Stimulated activated CD4-positive, alpha-beta T cell treated with anti-CD3 and anti-CD28 coated beads, TNF-alpha, amount 100 ng/mL, for 48 hours (primary cell): ENCODE data around the gene UBL4A.

Source experiments
- DNase-seq, 3 donors: peaks; one replicate each; pipeline ENCODE4 v3.0.0-alpha.2; 2020; ENCODE audit warnings: low read depth in 3 of 3

Gene UBL4A

DNA sequence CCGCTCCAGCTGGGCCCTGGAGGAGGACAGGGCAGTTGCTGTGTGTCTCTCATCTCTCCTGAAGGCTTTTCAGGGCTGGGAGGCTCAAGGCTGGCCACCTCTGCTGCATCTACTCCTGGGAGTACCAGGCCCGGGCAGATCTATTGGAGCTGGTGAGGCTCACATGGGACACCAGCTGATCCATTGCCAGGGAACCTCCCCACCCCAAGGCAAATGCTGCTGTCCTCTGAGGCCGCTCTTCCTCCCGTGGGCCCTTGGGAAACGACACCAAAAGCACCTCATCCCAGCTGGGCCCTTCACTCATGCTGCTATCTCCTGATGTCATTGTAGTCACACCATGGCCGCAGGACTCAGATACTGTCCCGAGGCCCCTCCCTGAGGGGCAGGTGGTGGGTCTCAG lies 3.6 kb downstream of the UBL4A start:
- no peak for DNase-seq

DNA sequence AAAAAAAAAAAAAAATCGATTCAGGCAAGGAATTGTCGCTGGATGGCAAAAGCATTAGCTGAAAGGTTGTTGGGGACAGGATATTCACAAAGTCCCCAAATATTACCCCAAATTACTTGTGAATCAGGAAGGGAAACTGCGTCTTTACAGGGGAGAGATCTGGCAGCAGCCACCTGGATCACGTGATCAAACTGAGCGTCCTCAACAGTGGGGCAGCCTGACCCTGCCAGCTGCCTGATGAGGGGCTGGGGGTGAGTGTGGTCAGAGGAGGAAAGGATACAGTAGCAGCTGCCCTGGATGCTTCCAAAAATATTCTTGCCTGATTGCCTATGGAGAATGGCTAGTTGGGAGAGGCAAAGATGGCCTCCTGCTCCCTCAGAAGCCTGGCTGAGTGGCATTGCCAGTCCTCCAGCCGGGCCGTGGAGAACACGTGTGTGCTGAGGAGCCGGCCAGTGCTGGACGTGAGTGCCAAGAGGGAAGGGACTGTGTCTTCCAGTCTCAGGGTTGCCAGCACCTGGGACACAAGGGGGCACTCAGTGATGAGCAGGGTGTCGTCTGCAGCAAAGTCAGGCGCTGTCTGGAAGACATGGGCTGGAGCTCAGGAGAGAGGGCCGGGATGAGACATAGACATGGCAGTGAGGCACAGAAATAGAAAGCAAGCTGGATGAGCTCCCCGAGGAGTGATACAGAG lies 4.4 kb downstream of the UBL4A start:
- no peak for DNase-seq

- no peak for DNase-seq
Measured at GRCh38 chrX:154481195-154481594, 5.2 kb downstream of the UBL4A start.

GRCh38 chrX:154478728-154479622 lies 7.4 kb downstream of the UBL4A start, which contains the start of gene LAGE3:
LAGE3 (minus strand) TSS chrX:154479281; CDS start chrX:154478915, 366 bp downstream.
- peak; percentile 88 to 94 (median 90) for DNase-seq

DNA sequence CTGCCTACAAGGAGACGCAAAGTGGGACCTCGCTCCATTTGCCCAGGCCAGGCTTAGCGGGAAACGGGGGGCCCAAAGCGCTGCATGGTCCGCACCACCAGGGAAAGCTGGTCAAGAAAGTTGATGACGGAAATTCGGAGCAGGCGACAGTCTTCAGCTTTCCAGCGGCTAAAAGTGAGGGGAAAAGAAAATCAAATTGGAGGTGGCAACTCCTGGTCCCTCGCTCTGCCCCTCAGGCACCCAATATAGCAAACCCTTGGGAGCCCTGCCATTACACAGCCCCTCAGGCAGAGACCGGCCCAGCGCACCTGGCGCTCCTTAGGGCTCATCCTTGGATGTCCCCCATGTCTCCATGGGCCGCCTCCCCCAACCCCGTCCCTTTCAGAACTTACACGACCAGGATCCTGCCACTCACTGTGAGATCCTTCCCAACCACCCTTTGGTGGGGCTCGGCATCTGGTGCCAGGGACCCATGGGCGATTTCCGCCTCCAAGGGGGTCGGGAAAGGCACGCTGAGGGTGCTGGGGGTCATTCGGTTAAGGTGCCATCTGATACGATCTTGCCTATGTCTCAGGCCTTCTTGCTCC lies 8.4 kb downstream of the UBL4A start:
- DNase-seq: no peak

DNA sequence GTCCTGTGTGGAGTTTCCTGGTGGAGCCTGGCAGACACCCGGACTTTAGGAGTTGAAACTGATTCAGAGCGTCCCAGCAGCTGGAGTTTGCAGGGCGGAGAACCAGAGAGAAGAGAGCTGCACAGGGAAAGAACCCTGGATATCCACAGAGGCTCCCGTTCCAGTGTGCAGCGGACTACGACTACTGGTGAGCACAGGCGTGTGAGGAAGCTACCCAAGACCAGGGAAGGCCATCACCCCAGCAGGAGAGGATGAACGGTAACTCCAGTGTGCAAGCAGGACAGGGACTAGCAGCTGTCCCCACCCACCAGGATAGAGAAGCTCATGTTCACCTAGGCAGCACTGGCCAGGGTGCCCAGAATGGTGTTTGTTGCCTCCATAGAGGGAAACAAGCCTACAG lies 9.6 kb downstream of the UBL4A start:
- DNase-seq: no peak

GRCh38 chrX:154473683-154474082 lies 12.7 kb downstream of the UBL4A start:
- no peak for DNase-seq

GRCh38 chrX:154472685-154473632 lies 13.5 kb downstream of the UBL4A start:
- DNase-seq: no peak

- DNase-seq: no peak
Measured at GRCh38 chrX:154471839-154472684, 14.4 kb downstream of the UBL4A start.

- DNase-seq: no peak
Measured at GRCh38 chrX:154470914-154471568, 15.4 kb downstream of the UBL4A start.

DNA sequence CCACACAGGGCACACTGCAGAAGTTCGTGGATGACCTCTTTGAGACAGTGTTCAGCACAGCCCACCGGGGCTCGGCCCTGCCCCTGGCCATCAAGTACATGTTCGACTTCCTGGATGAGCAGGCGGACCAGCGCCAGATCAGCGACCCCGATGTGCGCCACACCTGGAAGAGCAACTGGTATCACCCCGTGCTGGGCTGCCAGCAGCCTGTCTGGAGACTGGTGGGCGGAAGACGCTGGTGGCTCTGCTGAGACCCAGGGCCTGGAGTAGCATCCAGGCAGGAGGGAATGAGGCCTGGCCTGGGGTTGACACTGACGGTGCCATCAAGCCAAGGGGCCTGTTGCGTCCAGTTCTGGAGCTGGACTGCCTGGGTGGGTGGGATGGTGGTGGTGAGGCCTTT lies 16.0 kb downstream of the UBL4A start:
- no peak for DNase-seq

DNA sequence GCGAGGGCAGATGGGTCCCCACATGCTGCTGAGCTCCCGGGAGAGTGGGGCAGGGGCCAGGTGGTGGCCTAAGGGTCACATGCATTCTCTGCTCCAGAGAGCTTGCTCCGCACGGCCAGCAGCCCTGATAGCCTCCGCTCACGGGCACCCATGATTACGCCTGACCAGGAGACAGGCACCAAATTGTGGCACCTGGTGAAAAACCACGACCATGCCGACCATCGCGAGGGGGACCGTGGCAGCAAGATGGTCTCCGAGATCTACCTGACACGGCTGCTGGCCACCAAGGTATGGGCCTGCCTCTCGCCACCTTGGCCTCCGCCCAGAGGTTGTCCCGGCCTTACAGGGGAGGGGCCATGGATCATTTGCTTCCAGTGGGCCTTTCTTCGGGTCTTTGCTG lies 16.5 kb downstream of the UBL4A start:
- no peak for DNase-seq

DNA sequence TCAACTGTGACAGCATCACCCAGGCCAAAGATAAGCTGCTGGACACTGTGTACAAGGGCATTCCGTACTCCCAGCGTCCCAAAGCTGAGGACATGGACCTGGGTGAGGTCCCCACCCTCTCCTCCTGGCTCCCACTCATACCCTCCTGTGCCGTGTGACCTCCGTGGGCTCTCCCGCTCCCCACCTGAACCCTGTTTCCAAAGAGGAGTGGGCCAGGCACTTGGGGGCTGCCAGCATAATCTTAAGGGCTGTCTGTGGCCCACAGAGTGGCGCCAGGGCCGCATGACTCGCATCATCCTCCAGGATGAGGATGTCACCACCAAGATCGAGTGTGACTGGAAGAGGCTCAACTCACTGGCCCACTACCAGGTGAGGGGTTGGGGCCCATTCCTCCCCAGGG lies 17.3 kb downstream of the UBL4A start:
- DNase-seq: no peak

DNA sequence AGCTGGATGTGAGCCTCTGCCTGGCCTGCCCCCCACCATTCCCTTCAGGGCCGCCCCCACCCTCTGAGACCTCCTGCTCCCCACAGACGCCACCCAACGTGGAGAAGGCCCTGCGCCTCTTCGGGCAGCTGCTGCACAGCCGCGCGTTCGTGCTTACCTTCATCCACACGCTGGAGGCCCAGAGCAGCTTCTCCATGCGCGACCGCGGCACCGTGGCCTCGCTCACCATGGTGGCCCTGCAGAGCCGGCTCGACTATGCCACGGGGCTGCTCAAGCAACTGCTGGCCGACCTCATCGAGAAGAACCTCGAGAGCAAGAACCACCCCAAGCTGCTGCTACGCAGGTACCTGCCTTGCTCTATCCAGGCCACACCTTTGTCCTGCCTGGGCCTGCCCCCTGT lies 18.2 kb downstream of the UBL4A start:
- DNase-seq: no peak

DNA sequence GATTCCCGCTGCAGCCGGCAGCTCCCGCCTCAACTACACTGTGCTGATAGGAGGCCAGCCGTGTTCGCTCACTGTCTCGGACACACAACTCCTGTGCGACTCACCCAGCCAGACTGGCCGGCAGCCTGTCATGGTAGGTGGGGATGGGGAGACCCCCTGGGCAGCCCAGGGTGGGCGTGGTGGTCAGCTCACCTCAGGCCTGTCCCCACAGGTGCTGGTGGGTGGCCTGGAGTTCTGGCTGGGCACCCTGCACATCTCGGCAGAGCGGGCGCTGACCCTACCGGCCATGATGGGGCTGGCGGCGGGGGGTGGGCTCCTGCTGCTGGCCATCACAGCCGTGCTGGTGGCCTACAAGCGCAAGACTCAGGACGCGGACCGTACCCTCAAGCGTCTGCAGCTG lies 18.9 kb downstream of the UBL4A start:
- no peak for DNase-seq

DNA sequence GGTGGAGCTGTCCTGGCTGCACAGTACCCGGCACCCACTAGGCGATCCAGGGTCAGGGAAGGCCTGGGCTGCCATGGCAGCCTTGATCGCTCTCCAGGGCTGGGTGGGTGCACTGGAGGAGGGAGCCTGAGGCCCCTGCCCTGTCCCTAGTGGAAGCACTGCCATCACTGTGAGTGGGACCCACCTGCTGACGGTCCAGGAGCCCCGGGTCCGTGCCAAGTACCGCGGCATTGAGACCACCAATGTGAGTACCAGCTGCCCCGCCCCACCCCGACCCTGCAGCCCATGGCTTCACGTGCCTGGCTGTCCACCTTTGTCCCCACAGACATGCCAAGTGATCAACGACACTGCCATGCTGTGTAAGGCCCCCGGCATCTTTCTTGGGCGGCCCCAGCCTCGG lies 19.5 kb downstream of the UBL4A start:
- DNase-seq: no peak

DNA sequence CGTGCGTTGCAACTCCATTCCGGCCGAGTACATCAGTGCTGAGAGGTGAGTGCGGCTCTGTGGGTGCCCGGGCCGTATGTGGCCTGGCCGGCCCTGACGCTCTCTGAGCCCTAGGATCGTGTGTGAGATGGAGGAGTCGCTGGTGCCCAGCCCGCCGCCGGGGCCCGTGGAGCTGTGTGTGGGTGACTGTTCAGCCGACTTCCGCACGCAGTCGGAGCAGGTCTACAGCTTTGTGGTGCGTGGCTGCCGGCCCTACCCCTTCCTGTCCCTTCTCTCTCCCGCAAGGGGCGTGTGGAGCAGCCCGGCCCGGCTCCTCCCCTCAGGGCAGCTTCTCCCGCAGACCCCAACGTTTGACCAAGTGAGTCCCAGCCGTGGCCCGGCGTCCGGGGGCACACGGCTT lies 20.4 kb downstream of the UBL4A start:
- DNase-seq: no peak

DNA sequence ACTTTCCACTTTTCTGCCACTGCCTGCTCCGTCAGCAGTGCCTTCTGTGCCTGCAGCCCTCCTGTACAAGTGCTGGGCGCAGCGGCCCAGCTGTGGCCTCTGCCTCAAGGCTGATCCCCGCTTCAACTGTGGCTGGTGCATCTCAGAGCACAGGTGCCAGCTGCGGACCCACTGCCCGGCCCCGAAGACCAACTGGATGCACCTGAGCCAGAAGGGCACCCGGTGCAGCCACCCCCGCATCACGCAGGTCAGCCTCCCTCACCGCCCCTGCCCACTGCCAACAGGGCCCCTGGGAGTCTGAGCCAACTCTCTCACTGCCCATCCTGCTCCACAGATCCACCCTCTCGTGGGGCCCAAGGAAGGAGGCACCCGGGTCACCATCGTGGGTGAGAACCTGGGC lies 20.8 kb downstream of the UBL4A start:
- no peak for DNase-seq

GRCh38 chrX:154464806-154465365 lies 21.5 kb downstream of the UBL4A start:
- no peak for DNase-seq
